GM18499 (cell line): ENCODE results near the gene CENATAC.
A peak's percentile ranks its signal among the peaks of the same experiment; 100 is the strongest.
"Not testable (repeated sequence)": the region's sequence is repeated elsewhere in the genome, so short reads cannot be mapped to it uniquely, and the experiment has no call there.

Experiments
- ATAC-seq: cut with Tn5 transposase; IDR thresholded peaks from one replicate; pipeline ENCODE4 v1.9.1; 2021; ENCODE audit warnings: moderate number of reproducible peaks; ENCODE audit not compliant: insufficient read depth, unreplicated experiment

CENATAC gene

DNA sequence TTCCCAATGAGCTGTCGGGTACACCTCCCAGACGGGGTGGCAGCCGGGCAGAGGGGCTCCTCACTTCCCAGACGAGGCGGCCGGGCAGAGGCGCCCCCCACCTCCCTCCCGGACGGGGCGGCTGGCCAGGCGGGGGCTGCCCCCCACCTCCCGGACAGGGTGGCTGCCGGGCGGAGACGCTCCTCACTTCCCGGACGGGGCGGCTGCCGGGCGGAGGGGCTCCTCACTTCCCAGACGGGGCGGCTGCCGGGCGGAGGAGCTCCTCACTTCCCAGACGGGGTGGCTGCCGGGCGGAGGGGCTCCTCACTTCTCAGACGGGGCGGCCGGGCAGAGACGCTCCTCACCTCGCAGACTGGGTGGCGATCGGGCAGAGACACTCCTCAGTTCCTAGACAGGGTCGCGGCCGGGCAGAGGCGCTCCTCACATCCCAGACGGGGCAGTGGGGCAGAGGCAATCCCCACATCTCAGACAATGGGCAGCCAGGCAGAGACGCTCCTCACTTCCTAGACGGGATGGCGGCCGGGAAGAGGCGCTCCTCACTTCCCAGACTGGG lies 6.4 kb upstream of the CENATAC start:
- not testable (repeated sequence) for ATAC-seq

DNA sequence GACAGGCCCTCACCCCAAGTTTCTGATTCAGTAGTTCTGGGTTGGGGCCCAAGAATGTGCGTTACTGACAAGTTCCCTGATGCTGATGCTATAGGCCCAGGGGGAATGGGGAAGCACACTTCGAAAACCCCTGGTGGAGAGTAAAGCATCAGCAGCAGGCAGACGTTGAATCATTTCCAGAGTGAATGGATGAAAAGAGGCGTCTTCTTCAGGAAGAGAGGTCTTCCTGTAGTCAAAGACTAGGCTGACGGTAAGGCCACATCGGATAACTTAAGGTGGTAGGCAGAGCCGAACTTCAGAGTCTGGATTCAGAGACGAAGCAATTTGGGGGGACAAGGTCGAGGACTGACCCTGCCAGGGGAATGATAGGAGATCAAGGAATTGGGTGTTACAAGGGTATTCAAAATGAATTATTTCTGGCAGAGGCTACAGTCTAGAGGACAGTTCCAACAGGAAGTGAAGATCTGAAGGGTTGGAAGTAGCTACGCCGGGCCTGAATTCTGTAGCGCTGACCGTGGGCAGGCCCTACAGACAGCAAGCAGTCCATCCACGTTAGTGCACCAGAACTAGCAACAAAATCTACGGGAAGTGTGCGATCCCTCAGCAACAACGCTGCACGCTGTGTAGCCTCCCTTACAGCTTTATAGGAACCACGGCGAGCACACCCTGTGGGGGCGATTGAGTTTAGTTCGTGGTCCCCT lies 862 bp upstream of the CENATAC start:
- ATAC-seq, result no peak

GRCh38 chr11:118998388-118998717 lies 415 bp downstream of the CENATAC start:
- ATAC-seq, result peak; percentile 8

DNA sequence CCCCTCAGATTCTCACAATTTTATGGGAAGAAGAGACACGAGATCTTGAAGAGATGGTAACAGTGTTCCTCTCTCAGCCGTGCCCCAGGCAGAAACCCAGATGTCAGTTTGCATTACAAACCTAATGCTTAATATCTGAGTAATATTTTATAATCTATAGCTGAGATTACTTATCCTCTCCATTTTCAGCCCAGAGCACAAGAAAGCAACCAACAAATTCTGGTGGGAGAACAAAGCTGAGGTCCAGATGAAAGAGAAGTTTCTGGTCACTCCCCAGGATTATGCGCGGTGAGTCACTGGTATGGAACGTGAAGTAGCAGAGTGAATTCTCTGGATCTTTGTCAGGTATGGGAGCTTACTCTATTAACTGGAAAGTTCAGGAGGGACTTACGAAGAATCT lies 884 bp downstream of the CENATAC start:
- no peak for ATAC-seq

GRCh38 chr11:119000906-119001305 lies 3.0 kb downstream of the CENATAC start:
- ATAC-seq, result no peak

GRCh38 chr11:119006656-119007055 lies 8.7 kb downstream of the CENATAC start:
- no peak for ATAC-seq

DNA sequence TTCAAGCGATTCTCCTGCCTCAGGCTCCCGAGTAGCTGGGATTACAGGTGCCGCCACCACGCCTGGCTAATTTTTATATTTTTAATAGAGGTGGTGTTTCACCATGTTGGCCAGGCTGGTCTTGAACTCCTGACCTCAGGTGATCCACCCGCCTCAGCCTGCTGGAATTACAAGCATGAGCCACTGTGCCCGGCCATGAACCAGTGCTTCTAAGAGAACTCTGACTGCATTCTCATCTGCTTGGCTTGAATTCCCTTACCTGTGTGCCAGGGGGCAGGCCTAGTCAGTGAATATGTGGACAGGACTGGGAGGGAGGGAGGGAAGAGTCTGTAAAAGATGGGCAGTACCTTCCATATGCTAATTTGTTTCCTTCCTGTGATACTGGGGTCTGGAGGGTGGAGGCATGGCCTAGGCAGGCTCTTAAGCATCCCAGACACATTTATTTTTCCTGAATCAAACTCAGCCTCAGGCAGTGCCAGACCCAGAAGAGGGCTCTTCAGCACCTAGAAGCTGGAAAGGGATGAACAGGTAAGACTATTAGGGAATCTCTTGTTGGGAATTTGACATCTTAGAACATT lies 13.6 kb downstream of the CENATAC start:
- no peak for ATAC-seq

DNA sequence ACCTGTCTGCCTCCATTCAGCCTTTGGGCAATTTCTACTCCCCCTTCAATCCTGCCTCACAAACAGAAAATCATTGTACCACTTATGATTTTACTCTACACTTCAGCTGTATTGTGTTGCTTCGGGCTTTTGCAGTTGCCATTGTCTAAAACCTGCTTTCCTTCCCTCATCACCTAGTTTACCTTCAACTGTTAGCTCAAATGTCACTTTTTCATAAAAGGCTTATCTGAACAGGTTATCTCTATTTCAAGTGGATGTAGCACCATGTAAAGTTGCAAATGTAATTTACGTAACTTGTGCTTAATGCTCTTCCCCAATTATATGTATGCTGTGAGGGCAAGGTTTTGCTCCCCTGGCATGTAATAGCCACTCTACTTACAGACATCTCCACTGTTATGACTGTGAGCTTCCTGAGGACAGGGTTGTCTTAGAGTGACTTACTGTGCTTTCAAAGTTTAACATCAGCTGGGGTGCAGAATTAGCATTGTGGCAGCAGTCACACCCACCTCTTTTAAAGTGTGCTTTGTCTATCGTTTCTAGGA lies 14.8 kb downstream of the CENATAC start:
- no peak for ATAC-seq

- no peak for ATAC-seq
Observed at GRCh38 chr11:119014209-119014924, 16.4 kb downstream of the CENATAC start.

DNA sequence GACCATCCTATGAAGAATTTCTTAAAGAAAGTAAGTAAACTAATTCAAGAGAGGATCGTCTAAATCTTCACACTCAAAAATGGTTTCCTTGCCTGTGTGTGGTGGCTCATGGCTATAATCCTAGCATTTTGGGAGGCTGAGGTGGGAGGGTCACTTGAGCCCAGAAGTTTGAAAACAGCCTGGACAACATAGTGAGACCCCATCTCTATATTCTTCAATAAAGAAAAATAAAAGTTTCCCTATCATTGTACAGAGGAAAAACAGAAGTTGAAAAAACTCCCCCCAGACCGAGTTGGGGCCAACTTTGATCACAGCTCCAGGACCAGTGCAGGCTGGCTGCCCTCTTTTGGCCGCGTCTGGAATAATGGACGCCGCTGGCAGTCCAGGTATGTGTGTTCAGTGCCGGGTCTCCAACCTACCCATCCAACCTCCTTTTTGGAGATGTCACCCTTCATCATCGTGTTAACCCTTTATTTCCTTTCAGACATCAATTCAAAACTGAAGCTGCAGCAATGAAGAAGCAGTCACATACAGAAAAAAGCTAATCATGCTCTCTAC lies 17.2 kb downstream of the CENATAC start:
- ATAC-seq, result no peak

DNA sequence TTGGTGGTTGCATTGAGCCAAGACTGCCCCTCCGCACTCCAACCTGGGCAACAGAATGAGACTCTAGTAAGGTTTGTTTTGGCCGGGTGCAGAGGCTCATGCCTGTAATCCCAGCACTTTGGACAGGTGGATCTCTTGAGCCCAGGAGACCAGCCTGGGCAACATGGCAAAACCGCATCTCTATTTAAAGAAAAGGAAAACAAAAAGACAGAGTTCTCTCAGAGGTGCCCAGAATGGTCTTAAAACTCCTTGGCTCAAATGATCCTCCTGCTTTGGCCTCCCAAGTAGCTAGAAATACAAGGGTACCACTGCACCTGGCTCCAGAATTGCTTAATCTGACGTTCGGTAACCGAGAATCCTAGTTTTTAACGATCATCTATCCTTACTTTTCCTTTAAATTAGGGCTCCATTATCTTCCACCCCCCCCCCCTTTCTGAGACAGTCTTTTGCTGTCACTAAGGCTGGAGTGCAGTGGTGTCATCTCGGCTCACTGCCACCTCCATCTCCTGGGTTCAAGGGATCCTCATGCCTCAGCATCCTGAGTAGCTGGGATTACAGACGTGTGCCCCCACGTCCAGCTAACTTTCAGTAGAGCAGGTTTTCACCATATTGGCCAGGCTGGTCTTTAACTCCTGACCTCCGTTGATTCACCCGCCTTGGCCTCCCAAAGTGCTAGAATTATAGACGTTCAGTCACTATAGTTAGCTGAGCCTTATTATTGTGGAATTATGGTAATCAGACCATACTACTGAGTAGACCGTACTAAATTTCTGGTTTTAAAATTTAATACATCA lies 18.5 kb downstream of the CENATAC start:
- ATAC-seq, result no peak

DNA sequence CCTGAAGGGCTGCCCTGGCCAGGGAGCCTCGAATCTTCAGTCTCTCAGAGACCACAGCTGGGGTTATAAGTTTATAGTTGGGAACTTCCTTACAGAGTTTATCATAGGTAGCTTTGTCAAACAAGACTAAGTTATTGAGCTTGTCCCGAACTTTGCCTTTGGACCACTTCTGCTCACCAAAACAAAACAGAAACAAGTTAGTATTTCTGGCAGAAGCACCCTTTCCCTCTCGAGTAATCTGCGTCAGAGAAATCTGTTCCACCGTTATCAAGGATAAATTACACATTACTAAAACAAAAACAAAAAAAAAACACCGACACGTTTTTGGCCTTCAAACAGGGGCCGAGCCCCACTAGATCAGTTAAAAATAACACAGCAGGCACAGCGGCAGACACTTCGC lies 19.4 kb downstream of the CENATAC start:
- not testable (repeated sequence) for ATAC-seq

DNA sequence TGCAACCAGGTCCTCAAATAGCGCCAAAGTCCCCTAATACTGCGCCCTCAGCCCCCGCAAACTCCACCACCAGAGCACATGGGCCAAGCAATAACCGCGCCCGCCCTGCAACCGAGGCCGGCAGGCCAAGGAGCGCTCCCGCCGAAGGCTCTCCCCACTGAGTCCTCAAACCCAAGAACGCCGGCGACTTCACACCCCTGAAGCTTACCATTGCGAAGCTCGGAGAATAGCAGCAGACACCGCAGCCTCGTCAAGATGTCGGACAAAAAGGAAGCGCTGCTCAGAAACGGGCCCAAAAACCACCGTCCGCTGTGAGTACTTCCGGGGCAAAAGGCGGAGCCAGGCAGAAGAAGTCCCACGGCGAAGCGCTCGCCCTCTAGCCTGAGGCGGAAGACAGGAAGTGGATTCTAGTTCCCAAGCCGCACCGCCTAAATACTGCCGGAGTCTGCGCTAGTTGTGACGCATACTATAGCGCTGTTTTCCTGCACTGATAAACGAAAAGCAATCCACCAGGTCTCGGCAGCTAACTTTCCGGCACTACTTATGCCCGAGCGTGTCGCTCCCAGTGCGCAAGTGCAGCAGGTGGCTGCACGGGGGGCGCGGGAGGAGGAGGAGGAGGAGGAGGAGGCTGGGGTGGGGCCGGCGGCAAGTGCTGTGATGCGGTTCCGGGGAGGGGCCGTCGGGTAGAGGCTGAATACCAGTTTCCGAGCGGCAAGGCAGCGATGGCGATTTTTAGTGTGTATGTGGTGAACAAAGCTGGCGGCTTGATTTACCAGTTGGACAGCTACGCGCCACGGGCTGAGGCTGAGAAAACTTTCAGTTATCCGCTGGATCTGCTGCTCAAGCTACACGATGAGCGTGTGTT lies 20.4 kb downstream of the CENATAC start, which contains the start of the genes RPS25 and TRAPPC4:
Gene RPS25 (minus strand): TSS at position 270 of the 865 bp plus-strand sequence. CDS start 59 bp downstream, at position 211.
Gene TRAPPC4 (plus strand): TSS at position 693 of the 865 bp plus-strand sequence. CDS start 30 bp downstream, at position 723.
- peak; percentile 71 for ATAC-seq

- ATAC-seq, result no peak
Observed at GRCh38 chr11:119019996-119020395, 22.1 kb downstream of the CENATAC start.

DNA sequence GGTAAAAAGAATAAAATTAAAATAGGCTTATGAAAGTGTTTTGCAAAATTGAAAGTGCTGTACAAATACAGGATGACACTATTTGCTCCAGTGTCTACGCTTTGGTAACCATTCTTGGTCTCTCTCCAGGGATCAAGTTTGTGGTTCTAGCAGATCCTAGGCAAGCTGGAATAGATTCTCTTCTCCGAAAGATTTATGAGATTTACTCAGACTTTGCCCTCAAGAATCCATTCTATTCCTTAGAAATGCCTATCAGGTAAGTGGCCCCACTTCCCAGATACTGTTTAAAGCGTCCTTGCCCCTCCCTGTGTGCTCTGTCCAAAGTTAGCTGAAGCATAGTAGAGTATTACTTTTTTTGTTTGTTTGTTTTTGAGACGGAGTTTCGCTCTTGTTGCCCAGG lies 23.7 kb downstream of the CENATAC start:
- no peak for ATAC-seq

DNA sequence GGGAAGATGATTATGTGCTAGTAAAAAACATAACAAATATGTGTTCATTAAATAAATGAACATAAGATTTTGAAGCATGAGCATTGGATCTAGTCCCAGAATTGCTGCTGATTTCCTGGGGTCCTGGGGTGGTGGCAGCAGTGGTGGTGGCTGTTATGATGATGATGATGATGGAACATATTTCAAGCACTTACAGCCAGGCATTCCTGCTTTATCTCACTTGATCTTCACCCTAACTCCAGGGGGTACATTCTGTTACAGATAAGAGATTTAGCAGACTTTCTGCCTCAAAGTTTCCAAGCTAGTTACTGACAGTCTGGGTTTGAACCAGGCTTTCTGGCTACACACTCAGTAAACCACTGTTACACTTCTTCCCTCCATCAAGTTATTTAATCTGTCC lies 25.8 kb downstream of the CENATAC start:
- no peak for ATAC-seq

- ATAC-seq, result no peak
Observed at GRCh38 chr11:119024430-119025098, 26.6 kb downstream of the CENATAC start.

DNA sequence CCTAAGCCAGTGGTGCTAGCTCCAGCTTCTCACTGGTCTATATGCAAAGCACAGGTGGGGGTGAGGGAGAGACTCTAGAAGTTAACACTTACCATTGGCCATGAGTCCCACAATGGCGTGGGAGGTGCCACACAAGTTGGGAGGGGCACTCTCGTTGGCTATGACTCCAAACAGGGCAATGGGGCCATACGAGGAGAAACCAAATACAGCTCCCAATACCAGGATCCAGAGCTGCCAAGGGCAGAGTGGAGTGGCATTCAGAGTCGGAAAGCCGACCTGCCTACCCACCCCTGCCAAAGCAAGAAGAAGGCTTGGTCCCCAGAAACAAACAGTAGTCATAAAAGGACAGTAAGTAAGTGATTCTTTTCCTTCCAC lies 27.1 kb downstream of the CENATAC start:
- ATAC-seq, result no peak
